GM04503 (cell line): Measurements from ENCODE around the gene TGFB2.

Source experiments
- DNase-seq: peaks from one replicate; pipeline ENCODE4 v3.0.0-alpha.2; 2012; ENCODE audit warnings: low read depth

Gene TGFB2

DNA sequence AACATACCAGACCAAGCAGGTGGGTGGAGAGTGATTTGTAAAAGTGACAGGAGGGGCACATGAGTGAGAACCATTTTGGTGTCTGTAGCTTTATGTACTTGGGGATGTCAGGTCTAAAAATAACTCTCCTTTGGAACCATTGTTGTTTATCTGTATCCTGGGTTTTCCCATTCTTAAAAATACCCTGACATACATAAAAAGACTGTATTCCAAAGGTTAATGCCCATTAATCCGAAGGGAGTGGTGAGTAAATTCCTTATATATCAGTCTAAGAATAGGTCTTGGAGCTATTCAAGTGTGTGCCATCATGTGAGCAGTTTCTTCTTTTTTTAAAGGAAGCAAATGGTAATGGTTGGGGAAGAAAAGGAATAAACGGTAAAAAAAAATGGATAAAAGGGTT, 117.5 kb downstream of the TGFB2 start:
- DNase-seq, result no peak

- DNase-seq, result peak; percentile 53
These were observed 118.3 kb downstream of the TGFB2 start for GRCh38 chr1:218463194-218464156.

DNA sequence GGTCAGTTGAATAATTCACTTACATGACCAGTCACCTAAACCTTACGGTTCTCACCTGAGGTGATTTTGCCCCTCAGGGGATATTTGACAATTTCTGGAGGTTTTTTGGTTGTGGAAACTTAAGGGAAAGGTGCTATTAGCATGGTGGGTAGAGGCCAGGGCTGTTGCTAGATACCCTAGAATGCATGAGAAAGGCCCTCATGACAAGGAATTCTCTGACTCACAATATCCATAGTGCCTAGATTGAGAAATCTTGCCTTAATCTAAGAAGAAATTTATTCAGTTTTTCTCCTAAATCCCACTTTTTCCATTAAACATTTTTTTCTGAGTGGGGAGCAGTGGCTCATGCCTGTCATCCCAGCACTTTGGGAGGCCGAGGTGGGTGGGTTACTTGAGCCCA, 119.7 kb downstream of the TGFB2 start:
- no peak for DNase-seq

- DNase-seq, result no peak
These were observed 121.3 kb downstream of the TGFB2 start for GRCh38 chr1:218466341-218467010.

- peak; percentile 96 for DNase-seq
These were observed 122.3 kb downstream of the TGFB2 start for GRCh38 chr1:218467101-218468072.

DNA sequence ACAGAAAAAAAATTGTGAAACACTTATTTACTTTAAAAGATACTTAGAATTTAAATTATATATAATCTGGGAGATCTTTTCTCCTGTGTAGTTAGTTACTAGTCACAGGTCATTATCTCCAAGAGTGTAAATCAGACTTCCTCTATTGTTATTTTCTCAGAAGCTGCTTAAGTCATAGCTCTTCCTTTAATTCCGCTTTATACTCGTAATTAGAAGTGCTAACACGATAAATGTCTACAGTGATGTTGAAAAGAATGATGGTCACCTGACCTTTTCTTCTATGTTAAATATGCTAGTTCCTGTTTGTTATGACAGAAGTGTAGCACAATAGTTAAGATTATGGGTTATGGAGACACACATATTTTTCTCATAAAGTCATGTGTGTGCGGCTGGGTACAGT, 123.6 kb downstream of the TGFB2 start:
- no peak for DNase-seq

GRCh38 chr1:218472885-218473284, 127.7 kb downstream of the TGFB2 start:
- DNase-seq, result no peak

DNA sequence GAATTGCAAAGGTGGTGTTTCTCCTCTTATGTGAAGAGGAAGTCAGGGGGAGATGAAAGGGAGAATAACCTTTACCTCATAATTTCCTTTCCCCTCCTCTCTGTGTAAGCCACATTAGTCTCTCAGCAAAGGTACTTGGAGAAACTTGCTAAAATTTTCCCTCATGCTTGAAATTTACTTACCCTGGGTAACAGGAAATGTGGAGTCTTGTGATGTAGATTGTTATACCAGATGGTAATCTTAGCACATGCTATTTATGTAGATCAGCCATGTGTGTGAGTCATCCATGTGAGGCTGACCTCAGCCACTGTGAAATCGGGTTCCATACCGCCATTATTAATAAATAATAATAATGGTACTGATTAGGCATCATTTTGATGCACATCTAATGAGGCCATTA, 128.4 kb downstream of the TGFB2 start:
- DNase-seq, result no peak

GRCh38 chr1:218474128-218474527, 129.0 kb downstream of the TGFB2 start:
- DNase-seq, result no peak

GRCh38 chr1:218475275-218475674, 130.1 kb downstream of the TGFB2 start:
- no peak for DNase-seq

- DNase-seq, result no peak
These were observed 130.6 kb downstream of the TGFB2 start for GRCh38 chr1:218475699-218476098.

GRCh38 chr1:218476385-218476784, 131.2 kb downstream of the TGFB2 start:
- DNase-seq, result no peak

- DNase-seq, result no peak
These were observed 133.2 kb downstream of the TGFB2 start for GRCh38 chr1:218478336-218478735.

GRCh38 chr1:218479436-218480115, 134.4 kb downstream of the TGFB2 start:
- no peak for DNase-seq

DNA sequence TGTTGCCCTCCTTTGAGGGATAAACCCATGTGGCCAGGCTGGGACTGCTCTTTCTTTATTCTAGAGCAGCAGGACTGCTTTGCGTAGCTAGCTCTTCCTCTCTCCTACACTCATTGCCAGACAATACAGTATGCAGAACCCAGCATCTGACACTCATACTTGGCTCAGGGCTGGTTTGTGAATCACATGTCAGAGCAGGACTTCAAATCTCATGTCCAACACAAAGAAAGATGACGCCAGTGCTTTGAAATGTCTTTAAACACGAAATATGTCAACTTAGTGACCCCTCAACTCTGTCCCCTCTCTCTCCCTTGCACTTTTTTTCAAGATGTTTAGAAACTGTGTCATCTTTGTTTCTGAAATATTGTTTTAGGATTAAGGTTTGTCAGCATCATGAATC, 135.0 kb downstream of the TGFB2 start:
- DNase-seq, result no peak

GRCh38 chr1:218480588-218481099, 135.5 kb downstream of the TGFB2 start:
- no peak for DNase-seq

GRCh38 chr1:218481116-218481775, 136.1 kb downstream of the TGFB2 start:
- DNase-seq, result no peak

DNA sequence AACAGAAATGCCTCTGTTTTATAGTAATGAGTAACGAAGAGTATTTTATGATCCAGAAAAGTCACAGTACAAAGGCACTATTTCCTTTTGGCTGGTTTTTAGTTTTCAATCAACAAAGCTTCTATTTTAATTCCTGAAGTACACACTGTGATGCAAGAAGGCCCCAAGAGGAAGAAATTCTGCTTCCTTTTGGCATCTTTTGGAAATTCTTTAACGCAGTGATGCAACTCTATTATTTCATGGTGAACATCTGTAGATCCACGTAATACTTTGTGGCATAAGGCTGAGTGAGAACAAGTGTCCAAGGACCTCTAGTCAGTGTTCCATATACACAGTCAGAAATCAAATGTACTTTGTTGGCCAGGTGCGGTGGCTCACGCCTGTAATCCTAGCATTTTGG, 137.5 kb downstream of the TGFB2 start:
- no peak for DNase-seq

- DNase-seq, result no peak
These were observed 140.2 kb downstream of the TGFB2 start for GRCh38 chr1:218485241-218485928.

DNA sequence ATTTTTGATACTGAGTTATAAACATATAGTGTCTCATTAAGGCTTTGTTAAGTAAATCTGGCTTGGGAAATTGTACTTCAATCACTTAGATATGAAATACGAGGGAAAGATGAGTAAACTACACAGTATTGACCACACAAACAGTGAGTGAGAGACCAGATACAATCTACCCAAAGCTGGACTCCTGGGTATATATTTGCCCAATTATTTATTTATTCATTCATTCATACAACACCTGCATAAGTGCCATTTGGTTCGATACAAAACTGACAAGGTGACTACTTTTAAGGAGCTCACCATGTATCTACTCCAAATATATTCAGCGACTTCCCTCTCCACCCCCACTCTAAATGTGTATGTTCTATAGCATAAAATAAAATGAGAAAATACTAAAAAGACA, 143.4 kb downstream of the TGFB2 start:
- DNase-seq, result no peak
